Bronchial epithelial cell (primary cell): Measurements from ENCODE around the gene NLGN1. TPM values are rescaled to one million over a fixed set of nuclear protein-coding genes. Genes with fewer than 3 reads are reported as not detected.
A peak's percentile ranks its signal among the peaks of the same experiment; 100 is the strongest.

Experiments
- DNase-seq: peaks from one replicate; pipeline ENCODE4 v3.0.0-alpha.2; 2010; ENCODE audit warnings: low read depth
- FAIRE-seq: peaks from 2 replicates; lab custom pipeline; 2011; peaks lifted over from hg19 to GRCh38; lab: Jason Lieb, UNC
- H3K27me3 ChIP-seq: 2 replicates; pipeline ENCODE4 v1.5.1; 2011; ENCODE audit warnings: low read length; ENCODE audit not compliant: control insufficient read depth, insufficient read depth
- H3K36me3 ChIP-seq: 2 replicates; pipeline ENCODE4 v1.5.1; 2011; ENCODE audit warnings: low read length; ENCODE audit not compliant: control insufficient read depth, insufficient read depth
- H3K4me3 ChIP-seq: 2 replicates; pipeline ENCODE4 v1.5.1; 2011; ENCODE audit warnings: mild to moderate bottlenecking, low read depth, low read length, control low read depth
- CTCF ChIP-seq: IDR thresholded peaks from 2 replicates; pipeline ENCODE4 v1.5.1; 2011; ENCODE audit warnings: mild to moderate bottlenecking, moderate library complexity, low read length, control low read depth, inconsistent platforms; ENCODE audit not compliant: insufficient read depth, severe bottlenecking
- total RNA-seq: library from RNA; depleted of rRNA; stranded (reverse); fragments of >200 nt; gene quantifications from 2 replicates; pipeline ENCODE4 v1.2.1, GENCODE V29; 2014

The NLGN1 gene
- total RNA-seq, 1 donor from 2014 or later: under 0.01 TPM

GRCh38 chr3:173891272-173892100, 493.9 kb downstream of the NLGN1 start:
- Histone ChIP-seq H3K36me3 (no peaks in the 10 kb centered on the region), H3K27me3 (no peaks in the 10 kb centered on the region), H3K4me3 (no peak overlapping the region)
- FAIRE-seq: peak; percentile 28
- TF ChIP-seq CTCF: no peak
- DNase-seq: peak; percentile 49

GRCh38 chr3:173892547-173892946, 495.0 kb downstream of the NLGN1 start:
- Histone ChIP-seq H3K27me3 (no peaks in the 10 kb centered on the region), H3K36me3 (no peaks in the 10 kb centered on the region), H3K4me3 (no peak overlapping the region)
- FAIRE-seq (no peak), DNase-seq (peak; percentile 77)
- no peak for TF ChIP-seq CTCF

- Histone ChIP-seq H3K27me3 (no peaks in the 10 kb centered on the region), H3K4me3 (no peak overlapping the region), H3K36me3 (no peaks in the 10 kb centered on the region)
- DNase-seq (peak; percentile 46), FAIRE-seq (no peak)
- no peak for TF ChIP-seq CTCF
Observed at GRCh38 chr3:173893066-173893465, 495.5 kb downstream of the NLGN1 start.

- Histone ChIP-seq H3K27me3 (no peaks in the 10 kb centered on the region), H3K4me3 (no peak overlapping the region), H3K36me3 (no peaks in the 10 kb centered on the region)
- DNase-seq (no peak), FAIRE-seq (no peak)
- TF ChIP-seq CTCF: no peak
Observed at GRCh38 chr3:173893835-173894234, 496.3 kb downstream of the NLGN1 start.

- Histone ChIP-seq H3K27me3 (no peaks in the 10 kb centered on the region), H3K36me3 (no peaks in the 10 kb centered on the region), H3K4me3 (no peak overlapping the region)
- FAIRE-seq (no peak), DNase-seq (no peak)
- no peak for TF ChIP-seq CTCF
Observed at GRCh38 chr3:173897631-173898030, 500.1 kb downstream of the NLGN1 start.
